ENCODE data around the gene MISP. TPM values are rescaled to one million over a fixed set of nuclear protein-coding genes. Genes with fewer than 3 reads are reported as not detected.
"Not testable (repeated sequence)": the region's sequence is repeated elsewhere in the genome, so short reads cannot be mapped to it uniquely, and the experiment has no call there.

The MISP gene
- total RNA-seq, 2 donors from 2014 or later, result 0.18 TPM; not detected in 1

DNA sequence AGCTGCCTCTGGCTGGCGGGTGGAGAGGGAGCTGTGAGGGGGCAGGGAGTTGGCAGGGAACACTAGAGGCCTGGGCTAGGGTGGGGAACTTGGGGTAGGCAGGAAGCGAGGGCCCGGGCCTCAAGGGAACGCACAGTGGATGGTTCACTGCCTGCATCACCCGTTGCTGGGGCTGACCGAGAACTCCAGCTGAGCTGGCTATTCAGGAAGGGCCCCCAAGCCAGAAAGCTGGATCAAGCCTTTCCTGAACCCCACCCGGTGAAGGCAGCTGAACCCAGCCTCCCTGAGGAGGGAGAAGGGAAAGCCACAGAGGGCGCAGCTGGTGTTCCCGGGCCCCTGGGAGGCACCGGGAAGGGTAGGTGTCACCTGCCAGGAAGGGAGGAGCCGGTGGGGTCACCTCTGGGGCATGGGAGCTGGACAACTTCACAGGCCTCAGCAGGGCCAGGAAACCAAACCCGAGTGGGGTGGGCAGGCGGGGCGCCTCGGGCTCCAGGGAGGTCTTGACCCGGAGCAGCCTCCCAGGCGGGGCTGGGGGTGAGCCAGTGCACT is 28.3 kb upstream of the MISP start:
- peak; percentile 82 for DNase-seq
- peak in 1 of 2 donors; percentile 38 for ATAC-seq
- intact Hi-C loops (cut with DNase I), result no loop called here

DNA sequence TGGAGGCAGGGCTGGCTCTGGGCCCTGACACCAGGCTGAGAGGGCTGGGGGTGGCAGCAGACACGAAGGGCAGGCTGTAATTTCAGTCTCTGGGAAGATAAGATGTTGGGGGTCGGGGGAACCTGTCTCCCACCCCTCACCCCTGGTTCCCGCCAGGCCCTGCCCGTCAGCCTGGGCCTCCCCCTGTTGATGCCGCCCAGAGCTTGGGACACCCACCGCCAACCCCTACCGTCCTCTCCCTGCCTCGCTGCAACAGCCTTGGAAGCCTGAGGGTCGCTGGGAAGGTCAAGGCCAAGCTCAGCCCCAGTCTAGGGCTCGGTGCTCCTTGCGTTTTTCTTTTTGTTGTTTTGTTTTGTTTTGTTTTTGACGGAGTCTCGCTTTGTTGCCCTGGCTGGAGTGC is 27.7 kb upstream of the MISP start:
- intact Hi-C loops (cut with DNase I), result no loop called here
- DNase-seq (no peak), ATAC-seq (no peak)

DNA sequence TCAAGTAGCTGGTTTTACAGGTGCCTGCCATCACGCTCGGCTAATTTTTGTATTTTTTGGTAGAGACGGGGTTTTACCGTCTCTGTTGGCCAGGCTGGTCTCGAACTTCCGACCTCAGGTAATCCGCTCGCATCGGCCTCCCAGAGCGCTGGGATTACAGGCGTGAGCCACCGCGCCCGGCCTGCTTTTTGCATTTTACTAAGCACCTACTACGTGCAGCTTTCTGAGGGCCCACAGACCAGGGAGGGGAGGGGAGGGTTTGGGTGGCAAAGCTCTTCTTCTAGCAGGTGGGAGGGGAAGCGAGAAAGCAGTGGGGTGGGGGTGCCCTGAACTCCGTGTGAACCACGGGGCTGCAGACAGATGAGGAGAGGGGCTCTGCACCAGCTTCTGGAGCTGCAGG is 27.2 kb upstream of the MISP start:
- no peak for ATAC-seq

DNA sequence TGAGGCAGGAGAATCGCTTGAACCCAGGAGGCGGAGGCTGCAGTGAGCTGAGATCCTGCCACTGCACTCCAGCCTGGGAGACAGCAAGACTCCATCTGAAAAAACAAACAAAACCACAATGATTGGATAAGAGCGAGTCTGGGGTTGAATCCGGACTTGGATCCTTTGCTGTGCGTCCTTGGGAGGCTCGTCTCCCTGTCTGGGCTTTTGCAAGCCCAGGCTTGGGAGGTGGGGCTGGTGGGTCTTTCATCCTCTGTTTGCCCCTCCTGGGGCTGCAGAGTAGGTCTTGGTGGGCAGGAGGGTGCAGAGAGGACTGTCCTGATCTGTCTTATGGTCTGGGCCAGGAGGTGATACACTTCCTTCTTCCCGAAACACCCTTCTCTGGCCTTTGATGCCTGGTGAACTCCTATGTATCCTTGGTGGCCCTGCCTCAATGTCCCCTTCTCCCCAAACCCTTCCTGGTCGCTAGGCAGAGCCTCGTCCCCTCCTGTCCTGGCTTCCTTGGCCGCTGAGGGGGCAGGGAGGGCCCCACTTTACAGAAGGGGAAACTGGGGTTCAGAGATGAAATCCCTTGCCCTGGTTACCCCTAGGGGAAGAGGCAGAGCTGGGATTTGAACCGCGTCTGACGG is 25.3 kb upstream of the MISP start:
- intact Hi-C loops (cut with DNase I), result no loop called here
- DNase-seq (no peak), ATAC-seq (no peak)

More for the DNA sequence above, 27.2 kb upstream of the MISP start:
- intact Hi-C loops (cut with DNase I), result no loop called here
- no peak for DNase-seq

DNA sequence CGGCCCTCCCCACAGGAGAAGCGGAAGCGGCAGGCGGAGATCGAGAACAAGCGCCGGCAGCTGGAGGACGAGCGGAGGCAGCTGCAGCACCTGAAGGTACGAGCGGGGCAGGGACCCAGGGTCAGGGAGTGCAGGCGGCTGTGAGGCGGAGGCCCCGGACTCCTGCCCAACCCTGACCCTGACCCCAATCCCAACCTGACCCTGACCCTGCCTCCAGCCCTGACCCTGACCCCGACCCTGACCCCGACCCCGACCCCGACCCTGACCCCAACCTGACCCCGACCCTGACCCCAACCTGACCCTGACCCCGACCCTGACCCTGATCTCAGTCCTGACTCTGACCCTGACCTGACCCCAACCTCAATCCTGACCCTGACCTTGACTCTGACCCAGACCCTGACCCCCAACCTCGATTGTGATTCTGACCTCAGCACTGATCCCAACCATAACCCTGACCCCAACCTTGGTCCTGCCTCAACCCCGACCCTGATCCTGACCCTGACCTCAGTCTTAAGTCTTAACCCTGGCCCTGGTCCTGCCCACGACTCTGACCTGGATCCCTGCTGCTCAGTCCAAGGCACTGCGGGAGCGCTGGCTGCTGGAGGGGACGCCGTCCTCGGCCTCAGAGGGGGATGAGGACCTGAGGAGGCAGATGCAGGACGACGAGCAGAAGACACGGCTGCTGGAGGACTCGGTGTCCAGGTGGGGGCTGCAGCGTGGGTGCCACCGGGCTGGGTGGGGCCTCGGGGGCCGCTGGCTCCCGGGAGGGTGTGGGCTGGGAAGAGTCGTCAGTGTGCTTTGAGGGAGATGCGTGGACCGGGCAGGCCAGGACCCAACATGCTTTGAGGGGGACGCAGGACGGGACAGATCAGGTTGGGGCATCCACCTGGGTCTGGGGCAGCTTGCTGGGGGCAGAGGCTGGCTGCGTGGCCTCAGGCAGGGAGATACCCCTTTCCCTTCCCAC is 23.6 kb upstream of the MISP start:
- DNase-seq, result peak; percentile 28
- intact Hi-C loops (cut with DNase I), result no loop called here
- ATAC-seq, result peak in 1 of 2 donors; percentile 4

DNA sequence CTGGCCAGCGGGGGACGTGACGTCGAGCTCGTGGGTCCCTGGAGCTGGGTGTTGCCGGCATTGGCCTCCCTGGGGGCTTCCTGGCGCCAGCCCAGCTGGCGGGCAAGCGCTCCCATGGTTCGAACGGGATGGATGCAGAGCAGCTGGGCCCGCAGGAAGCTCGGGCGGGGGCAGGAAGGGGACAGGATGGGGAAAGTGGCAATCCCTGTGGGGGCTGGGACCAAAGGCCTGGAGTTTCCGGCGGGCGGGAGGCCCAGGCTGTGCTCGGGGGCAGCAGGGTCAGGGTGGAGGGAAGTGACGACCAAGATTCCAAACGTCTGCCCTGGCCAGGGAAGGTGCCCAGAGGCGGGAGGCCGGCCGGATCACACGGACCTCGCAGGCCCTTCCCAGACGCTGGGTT is 22.9 kb upstream of the MISP start:
- peak; percentile 91 for DNase-seq
- peak; percentile 86 to 89 for ATAC-seq
- intact Hi-C loops (cut with DNase I), result no loop called here

DNA sequence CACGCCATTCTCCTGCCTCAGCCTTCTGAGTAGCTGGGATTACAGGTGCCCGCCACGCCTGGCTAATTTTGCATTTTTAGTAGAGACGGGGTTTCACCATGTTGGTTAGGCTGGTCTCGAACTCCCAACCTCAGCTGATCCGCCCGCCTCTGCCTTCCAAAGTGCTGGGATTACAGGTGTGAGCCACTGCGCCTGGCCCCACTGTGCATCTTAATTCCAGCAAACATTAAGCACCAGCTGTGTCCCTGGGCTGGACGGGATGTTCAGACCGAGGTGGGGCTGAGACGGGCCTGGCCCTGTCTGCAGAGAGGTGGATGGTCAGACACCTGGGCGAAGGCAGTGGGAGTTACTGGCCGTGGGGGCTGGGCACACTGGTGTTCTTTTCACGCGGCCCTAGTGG is 21.3 kb upstream of the MISP start:
- DNase-seq; intact Hi-C loops (cut with DNase I); ATAC-seq: not testable (repeated sequence)

DNA sequence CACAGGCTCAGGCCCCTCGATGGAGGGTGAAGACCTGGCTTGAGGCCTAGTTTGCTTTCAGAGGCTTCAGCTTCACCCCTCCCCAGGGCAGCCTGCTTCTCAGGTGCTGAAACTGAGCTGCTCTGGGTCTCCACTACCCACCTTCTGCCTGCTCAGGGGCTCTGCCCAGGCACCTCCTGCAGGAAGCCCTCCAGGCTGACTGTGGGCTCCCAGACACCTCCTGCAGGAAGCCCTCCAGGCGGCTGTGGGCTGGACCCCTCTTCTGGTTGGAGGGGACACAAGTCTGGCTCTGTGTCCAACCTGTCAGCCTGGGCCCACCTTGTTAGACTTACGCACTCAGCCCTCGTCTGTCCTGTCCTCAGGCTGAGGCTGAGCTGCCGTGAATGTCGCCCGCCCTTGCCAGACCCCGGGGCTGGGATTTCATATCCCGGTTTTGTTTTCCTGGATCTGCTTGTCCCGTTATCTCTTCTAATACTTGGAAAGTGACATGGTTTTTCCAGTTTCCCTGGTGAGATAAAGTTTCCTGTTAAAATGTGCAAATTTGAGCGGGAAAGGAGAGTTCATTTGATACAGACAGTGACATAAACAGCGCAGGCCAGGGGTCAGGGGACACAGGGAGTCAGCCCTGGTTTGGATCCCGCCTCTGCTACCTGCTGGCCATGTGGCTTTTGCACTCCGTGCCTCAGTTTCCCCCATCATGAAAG is 20.8 kb upstream of the MISP start:
- ATAC-seq, result no peak
- intact Hi-C loops (cut with DNase I), result loop anchor here in 1 of 2 donors (5.0 to 10.0 kb wide), 2 partner anchors 63 to 155 kb away; partner anchors contain the start of gene BSG
- peak; percentile 43 for DNase-seq

DNA sequence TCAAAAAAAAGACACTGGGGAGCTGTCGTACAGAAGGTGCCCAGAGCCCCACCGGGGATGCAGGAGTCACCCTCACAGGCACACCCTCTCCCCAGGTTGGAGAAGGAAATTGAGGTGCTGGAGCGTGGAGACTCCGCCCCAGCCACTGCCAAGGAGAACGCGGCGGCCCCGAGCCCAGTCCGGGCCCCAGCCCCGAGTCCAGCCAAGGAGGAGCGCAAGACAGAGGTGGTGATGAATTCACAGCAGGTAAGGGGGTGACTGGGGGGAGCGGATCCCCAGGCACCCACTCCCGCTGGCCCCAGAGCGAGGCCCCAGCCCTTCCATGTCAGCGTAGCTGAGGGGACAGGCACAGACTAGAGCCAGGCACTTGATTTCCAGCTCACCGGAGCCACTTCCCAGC is 19.9 kb upstream of the MISP start:
- intact Hi-C loops (cut with DNase I), result loop anchor here in 1 of 2 donors (5.0 to 10.0 kb wide), 2 partner anchors 64 to 156 kb away; partner anchors contain the start of gene BSG
- ATAC-seq, result no peak
- DNase-seq, result no peak

DNA sequence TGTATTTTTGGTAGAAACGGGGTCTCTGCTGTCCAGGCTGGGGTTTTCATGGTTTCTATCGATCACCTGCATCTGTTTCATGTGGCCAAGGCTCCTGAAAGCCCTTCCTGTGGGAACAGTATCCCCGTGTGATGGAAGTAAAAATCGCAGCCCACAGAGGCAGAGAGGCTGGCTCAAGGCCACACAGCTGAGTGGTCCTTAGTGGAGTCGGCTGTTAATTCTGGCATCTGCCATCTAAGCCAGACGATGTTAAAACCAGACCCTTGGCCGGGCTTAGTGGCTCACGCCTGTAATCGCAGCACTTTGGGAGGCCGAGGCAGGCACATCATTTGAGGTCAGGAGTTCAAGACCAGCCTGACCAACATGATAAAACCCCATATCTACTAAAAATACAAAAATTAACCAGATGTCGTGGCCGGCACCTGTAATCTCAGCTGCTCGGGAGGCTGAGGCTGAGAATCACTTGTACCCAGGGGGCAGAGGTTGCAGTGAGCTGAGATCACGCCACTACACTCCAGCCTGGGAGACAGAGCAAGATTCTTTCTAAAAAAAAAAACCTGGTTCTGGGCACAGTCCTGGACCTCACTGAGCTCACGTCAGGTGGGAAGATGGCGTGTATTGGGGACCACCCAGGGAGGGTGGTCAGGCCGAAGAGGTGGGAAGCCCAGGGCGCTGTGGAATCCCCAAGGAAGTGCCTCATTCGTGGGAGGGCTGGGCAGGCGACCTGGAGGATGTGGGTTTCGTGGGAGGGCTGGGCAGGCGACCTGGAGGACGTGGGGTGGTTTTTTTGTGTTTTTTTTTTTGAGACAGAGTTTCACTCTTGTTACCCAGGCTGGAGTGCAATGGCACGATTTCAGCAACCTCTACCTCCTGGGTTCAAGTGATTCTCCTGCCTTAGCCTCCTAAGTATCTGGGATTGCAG is 18.5 kb upstream of the MISP start:
- DNase-seq (no peak), ATAC-seq (no peak)
- intact Hi-C loops (cut with DNase I), result loop anchor here in 1 of 2 donors (5.0 to 10.0 kb wide), 2 partner anchors 65 to 158 kb away; partner anchors contain the start of gene BSG

DNA sequence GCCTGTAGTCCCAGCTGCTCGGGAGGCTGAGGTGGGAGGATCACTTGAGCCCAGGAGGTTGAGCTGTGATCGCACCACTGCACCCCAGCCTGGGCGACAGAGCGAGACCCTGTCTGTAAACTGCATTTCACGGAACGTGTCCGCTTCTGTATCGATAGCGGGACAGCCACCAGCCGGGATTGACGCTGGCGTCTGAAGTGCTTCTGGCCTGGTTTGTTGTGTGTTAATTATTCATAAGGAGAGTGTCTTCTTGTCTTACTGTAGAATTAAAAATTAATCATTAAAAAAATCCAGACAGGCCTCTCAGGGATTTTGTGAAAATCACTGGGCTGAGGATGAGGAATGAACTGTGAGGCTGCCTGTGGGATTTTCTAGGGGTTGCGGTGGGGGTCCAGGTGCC is 16.2 kb upstream of the MISP start:
- intact Hi-C loops (cut with DNase I), result loop anchor here (1.0 to 10.0 kb wide), 3 partner anchors 67 to 160 kb away; partner anchors contain the start of gene BSG (in 1 of the 2)
- DNase-seq (no peak), ATAC-seq (no peak)

DNA sequence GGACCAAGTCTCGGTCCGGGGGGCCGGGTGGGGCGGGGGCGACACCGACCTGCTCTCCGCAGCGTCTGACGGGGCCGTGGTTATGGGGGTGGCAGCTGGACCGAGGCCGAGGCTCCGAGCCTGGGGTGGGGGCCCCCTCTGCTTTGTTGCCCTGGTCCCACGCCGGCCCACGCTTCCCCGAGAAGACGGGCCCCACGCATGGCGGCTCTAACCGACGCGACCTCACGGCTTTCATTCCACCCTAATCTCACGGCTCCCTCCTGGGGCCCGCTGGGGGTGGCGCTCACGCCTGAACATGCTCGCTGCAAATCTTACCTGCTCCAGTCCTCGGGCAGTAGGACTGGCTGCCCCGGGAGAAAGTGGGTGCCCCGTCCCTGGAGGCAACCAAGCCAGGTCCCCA is 14.8 kb upstream of the MISP start:
- intact Hi-C loops (cut with DNase I), result loop anchor here in 1 of 2 donors (10.0 kb wide), 1 partner anchor 161 kb away; the partner anchor contains the start of gene BSG
- DNase-seq, result no peak
- ATAC-seq, result no peak

DNA sequence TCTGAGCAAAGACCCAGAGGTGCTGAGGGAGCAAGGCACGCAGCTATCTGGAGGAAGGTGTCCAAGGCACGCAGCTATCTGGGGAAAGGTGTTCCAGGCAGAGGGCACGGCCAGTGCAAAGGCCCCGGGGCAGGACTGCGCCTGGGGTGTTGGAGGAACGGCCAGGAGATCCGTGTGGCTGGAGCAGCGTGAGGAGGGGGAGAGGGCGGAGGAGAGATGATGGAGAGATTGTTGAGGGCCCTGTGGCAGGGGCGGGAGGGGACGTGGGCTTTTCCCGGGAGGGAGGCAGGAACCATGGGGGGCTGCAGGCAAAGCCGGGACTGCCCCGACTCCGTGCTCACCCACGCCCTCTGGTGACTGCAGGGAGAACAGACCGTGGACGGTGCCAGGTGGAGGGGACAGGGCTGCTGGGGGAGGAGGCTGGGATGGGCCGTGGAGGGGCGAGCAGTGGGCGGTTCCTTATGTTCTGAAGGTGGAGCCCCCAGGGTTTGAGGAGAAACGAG is 13.3 kb upstream of the MISP start:
- ATAC-seq (peak; percentile 45 to 53), DNase-seq (no peak)
- intact Hi-C loops (cut with DNase I), result loop anchor here in 1 of 2 donors (10.0 kb wide), 1 partner anchor 163 kb away; the partner anchor contains the start of gene BSG

DNA sequence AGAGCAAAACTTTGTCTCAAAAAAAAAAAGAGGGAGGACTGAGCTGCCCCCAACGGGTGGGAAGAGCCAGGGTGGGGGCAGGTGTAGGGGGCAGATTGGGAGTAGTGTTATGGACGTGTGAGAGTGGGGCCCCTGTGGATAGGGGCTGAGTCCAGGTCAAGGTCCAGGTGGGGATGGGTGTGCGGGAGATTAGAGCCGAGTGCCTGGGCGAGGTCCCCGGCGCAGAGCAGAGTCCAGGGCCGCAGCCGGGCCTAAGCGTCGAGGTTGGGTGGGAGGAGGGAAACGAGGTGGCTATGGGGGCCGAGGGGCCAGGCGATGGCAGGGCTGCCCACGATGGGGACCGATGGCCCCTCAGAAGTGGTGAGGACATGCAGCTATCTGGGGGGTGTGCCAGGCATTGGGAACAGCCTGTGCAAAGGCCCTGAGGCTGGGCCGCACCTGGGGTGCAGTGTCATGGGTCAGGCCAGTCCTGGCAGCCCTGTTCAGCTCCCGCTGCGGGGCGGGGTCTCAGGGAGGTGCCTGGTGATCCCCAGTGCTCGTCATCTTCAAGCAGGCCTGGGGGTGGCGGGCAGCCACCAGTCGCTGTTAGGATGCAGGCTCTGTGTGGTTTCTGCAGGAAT is 12.3 kb upstream of the MISP start:
- DNase-seq (no peak), ATAC-seq (no peak)
- intact Hi-C loops (cut with DNase I), result loop anchor here in 1 of 2 donors (10.0 kb wide), 1 partner anchor 164 kb away; the partner anchor contains the start of gene BSG

DNA sequence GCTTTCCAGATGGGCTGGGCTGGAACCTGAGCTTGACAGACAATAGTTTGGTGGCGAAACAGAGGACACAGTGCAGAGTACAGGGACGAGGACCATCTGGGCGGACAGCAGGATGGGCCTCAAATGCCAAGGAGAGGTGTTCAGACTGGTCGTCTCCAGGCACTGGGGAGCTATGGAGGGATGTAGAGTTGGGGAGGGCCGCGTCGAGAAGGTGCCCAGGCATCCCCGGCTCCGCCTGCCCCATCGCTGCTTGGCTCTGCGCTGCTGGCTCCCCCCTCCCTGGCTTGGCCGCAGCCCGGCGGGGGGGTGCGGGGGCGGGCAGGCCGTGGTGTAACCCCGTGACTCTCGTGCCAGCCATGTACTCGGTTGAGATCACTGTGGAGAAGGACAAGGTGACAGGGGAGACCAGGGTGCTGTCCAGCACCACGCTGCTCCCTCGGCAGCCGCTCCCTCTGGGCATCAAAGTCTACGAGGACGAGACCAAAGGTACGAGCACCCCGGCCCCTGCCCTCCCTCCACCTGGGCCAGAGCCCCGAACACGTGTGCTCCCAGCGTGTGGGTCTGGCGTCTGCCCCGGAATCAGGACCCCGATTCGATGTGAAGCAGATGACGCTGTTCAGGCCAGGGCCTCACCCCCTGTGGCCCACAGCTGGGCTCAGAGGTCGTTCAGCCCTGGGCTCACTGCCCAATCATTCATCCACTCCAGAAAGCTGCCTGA is 10.8 kb upstream of the MISP start:
- intact Hi-C loops (cut with DNase I), result loop anchor here in 1 of 2 donors (10.0 kb wide), 1 partner anchor 165 kb away; the partner anchor contains the start of gene BSG
- DNase-seq, result no peak
- ATAC-seq, result no peak

DNA sequence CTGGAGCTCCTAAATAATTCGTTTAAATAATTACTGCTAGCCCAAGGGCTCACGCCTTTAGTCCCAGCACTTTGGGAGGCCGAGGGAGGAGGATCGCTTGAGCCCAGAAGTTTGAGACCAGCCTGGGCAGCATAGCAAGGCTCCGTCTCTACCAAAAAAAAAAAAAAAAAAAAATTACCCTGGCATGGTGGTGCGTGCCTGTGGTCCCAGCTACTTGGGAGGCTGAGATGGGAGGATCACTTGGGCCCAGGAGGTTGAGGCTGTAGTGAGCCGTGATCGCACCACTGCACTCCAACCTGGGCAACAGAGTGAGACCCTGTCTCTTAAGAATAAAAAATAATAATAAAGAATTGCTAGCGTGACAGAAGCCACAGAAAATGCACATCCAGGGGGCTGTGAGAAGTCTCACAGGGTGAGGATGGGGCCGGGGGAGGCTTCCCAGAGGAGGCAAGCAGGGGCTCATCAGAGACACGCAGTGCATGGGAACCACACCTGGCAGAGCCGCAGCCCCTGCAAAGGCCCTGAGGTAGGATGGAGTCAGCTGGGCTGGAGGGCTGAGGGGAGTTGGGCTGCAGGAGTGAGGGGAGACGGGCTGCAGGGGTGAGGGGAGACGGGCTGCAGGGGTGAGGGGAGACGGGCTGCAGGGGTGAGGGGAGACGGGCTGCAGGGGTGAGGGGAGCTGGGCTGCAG is 10.0 kb upstream of the MISP start:
- DNase-seq; intact Hi-C loops (cut with DNase I); ATAC-seq: not testable (repeated sequence)
